Frontal cortex (tissue), 4 donors: Measurements from ENCODE around the gene MRPL1. TPM values are rescaled to one million over a fixed set of nuclear protein-coding genes. Genes with fewer than 3 reads are reported as not detected.
"Not testable (repeated sequence)": the region's sequence is repeated elsewhere in the genome, so short reads cannot be mapped to it uniquely, and the experiment has no call there.

Source experiments
- DNase-seq, 2 donors: peaks; one replicate each; pipeline ENCODE4 v3.0.0; 2012; ENCODE audit warnings: low spot score in 2 of 2
- FAIRE-seq: peaks from 2 replicates; lab custom pipeline; 2012; peaks lifted over from hg19 to GRCh38; lab: Jason Lieb, UNC
- total RNA-seq: library from RNA; depleted of rRNA; stranded (reverse); fragments of >200 nt; gene quantifications from one replicate; pipeline ENCODE4 v1.2.3, GENCODE V29; 2014
- donor health status: control.
- donor health status: control.
- donor health status: control.

MRPL1 gene
- total RNA-seq, 1 donor from 2014 or later: 39.9 TPM

GRCh38 chr4:77848508-77848907 is 14.1 kb upstream of the MRPL1 start:
- no peak for DNase-seq
- no peak for FAIRE-seq

GRCh38 chr4:77849278-77849965 is 13.2 kb upstream of the MRPL1 start:
- no peak for DNase-seq
- no peak for FAIRE-seq

- FAIRE-seq: no peak
- DNase-seq: no peak
Measured at GRCh38 chr4:77852892-77853495, 9.6 kb upstream of the MRPL1 start.

GRCh38 chr4:77854431-77855111 is 8.1 kb upstream of the MRPL1 start:
- FAIRE-seq: no peak
- DNase-seq: no peak

- FAIRE-seq: no peak
- no peak for DNase-seq
Measured at GRCh38 chr4:77856152-77856551, 6.5 kb upstream of the MRPL1 start.

- FAIRE-seq (no peak), DNase-seq (no peak)
Measured at GRCh38 chr4:77859256-77859655, 3.4 kb upstream of the MRPL1 start.

- FAIRE-seq: no peak
Measured at GRCh38 chr4:77861495-77861894, 1.1 kb upstream of the MRPL1 start.

GRCh38 chr4:77863341-77863740 is 711 bp downstream of the MRPL1 start:
- DNase-seq: not testable (repeated sequence)

More at GRCh38 chr4:77861495-77861894, 1.1 kb upstream of the MRPL1 start:
- no peak for DNase-seq

GRCh38 chr4:77865259-77865658 is 2.6 kb downstream of the MRPL1 start:
- FAIRE-seq: no peak

More at GRCh38 chr4:77863341-77863740, 711 bp downstream of the MRPL1 start:
- FAIRE-seq: not testable (repeated sequence)

GRCh38 chr4:77872723-77873445 is 10.3 kb downstream of the MRPL1 start:
- no peak for DNase-seq
- no peak for FAIRE-seq

More at GRCh38 chr4:77865259-77865658, 2.6 kb downstream of the MRPL1 start:
- no peak for DNase-seq

GRCh38 chr4:77877167-77877566 is 14.5 kb downstream of the MRPL1 start:
- DNase-seq: no peak
- no peak for FAIRE-seq

- FAIRE-seq (no peak), DNase-seq (no peak)
Measured at GRCh38 chr4:77877771-77878565, 15.3 kb downstream of the MRPL1 start.

GRCh38 chr4:77880784-77881183 is 18.2 kb downstream of the MRPL1 start:
- FAIRE-seq (no peak), DNase-seq (no peak)

GRCh38 chr4:77881460-77882295 is 19.0 kb downstream of the MRPL1 start:
- no peak for DNase-seq
- no peak for FAIRE-seq

GRCh38 chr4:77893451-77893850 is 30.8 kb downstream of the MRPL1 start:
- no peak for DNase-seq
- FAIRE-seq: no peak

GRCh38 chr4:77899607-77900006 is 37.0 kb downstream of the MRPL1 start:
- DNase-seq (no peak), FAIRE-seq (no peak)

- FAIRE-seq: no peak
- DNase-seq: no peak
Measured at GRCh38 chr4:77903186-77903585, 40.6 kb downstream of the MRPL1 start.

- DNase-seq (no peak), FAIRE-seq (no peak)
Measured at GRCh38 chr4:77905651-77906263, 43.1 kb downstream of the MRPL1 start.
